ENCODE measurements around the gene CASP10.

The CASP10 gene

GRCh38 chr2:201263779-201264178 lies 80.8 kb downstream of the CASP10 start:
- no peak for DNase-seq

GRCh38 chr2:201264472-201265173 lies 81.7 kb downstream of the CASP10 start:
- DNase-seq: no peak

- no peak for DNase-seq
Observed at GRCh38 chr2:201266629-201267028, 83.7 kb downstream of the CASP10 start.

- DNase-seq: no peak
Observed at GRCh38 chr2:201267278-201268030, 84.5 kb downstream of the CASP10 start.

GRCh38 chr2:201269764-201270163 lies 86.8 kb downstream of the CASP10 start:
- no peak for DNase-seq

GRCh38 chr2:201270293-201271001 lies 87.5 kb downstream of the CASP10 start:
- DNase-seq: no peak

GRCh38 chr2:201271917-201272316 lies 89.0 kb downstream of the CASP10 start:
- DNase-seq: no peak

GRCh38 chr2:201273330-201273983 lies 90.5 kb downstream of the CASP10 start:
- no peak for DNase-seq

- DNase-seq: no peak
Observed at GRCh38 chr2:201275069-201275468, 92.1 kb downstream of the CASP10 start.

- no peak for DNase-seq
Observed at GRCh38 chr2:201275990-201276389, 93.0 kb downstream of the CASP10 start.

- no peak for DNase-seq
Observed at GRCh38 chr2:201276511-201276910, 93.6 kb downstream of the CASP10 start.

Measured in NCI-H1694 (cell line).